HCT116 (cell line): ENCODE measurements around the gene SELPLG. TPM values are rescaled to one million over a fixed set of nuclear protein-coding genes. Genes with fewer than 3 reads are reported as not detected.
"Not testable (repeated sequence)": the region's sequence is repeated elsewhere in the genome, so short reads cannot be mapped to it uniquely, and the experiment has no call there.

Source experiments
- ATAC-seq: fragments of 200-7000 bp; cut with Tn5 transposase; 2 replicates; pipeline ENCODE4 v1.9.1; 2020; ENCODE audit warnings: mild to moderate bottlenecking, moderate library complexity
- BruUV-seq: library from RNA; stranded (reverse); fragments of 400-500 nt; replicated peaks from 2 replicates; lab custom pipeline; 2021; lab: Mats Ljungman, UMichigan
- CTCF ChIA-PET: fragments of 300-600 bp; sonication (Branson Sonifier 250); formaldehyde crosslinking; loops from one replicate; lab custom pipeline; 2021; ENCODE audit warnings: antibody characterized with exemption; lab: Charles Lee
- POLR2A ChIA-PET: fragments of 300-600, 350-600 bp; sonication (Branson Sonifier 250); formaldehyde crosslinking; loops from one replicate; lab custom pipeline; 2021; ENCODE audit warnings: antibody characterized with exemption; lab: Charles Lee
- RAD21 ChIA-PET, 2 experiments: fragments of 300-600 bp; sonication (Branson Sonifier 250); formaldehyde crosslinking; loops; one replicate each; lab custom pipeline; 2023; ENCODE audit warnings: low total read pairs in 2 of 2; ENCODE audit not compliant: uncharacterized antibody in 2 of 2, unreplicated experiment in 2 of 2, low non-redundant PET in 1 of 2; lab: Charles Lee
- DNase-seq: peaks from one replicate; pipeline ENCODE4 v3.0.0-alpha.2; 2010; ENCODE audit warnings: low read depth, low spot score
- H2AFZ ChIP-seq: fragments of 200-600 bp; shearing (Covaris generic), sonication (generic); 2 replicates; pipeline ENCODE4 v1.6.1; 2017; ENCODE audit warnings: low read depth, mixed run types, mixed read lengths, antibody characterized with exemption, low read length; ENCODE audit not compliant: poor library complexity, severe bottlenecking
- H3K27ac ChIP-seq: 2 replicates; pipeline ENCODE4 v1.5.1; 2012; ENCODE audit warnings: low read depth, low read length
- H3K27me3 ChIP-seq: fragments of 200-600 bp; sonication (generic); 2 replicates; pipeline ENCODE4 v1.6.1; 2016; ENCODE audit warnings: mixed run types, low read length, mixed read lengths; ENCODE audit not compliant: insufficient read depth
- H3K36me3 ChIP-seq, 2 experiments: fragments of 200-500 bp in 1 of 2; fragments of 200-600 bp in 1 of 2; sonication (Bioruptor generic) in 1 of 2; sonication (generic) in 1 of 2; 2 replicates each; pipeline versions ENCODE4 v1.5.1 to v1.6.1; 2014 to 2016; ENCODE audit warnings: low read length in 2 of 2, inconsistent platforms in 1 of 2, mixed read lengths in 1 of 2, mixed run types in 1 of 2; ENCODE audit not compliant: insufficient read depth in 2 of 2, control insufficient read depth in 1 of 2
- H3K4me1 ChIP-seq, 2 experiments: fragments of 200-600 bp in 1 of 2; sonication (generic) in 1 of 2; 2 replicates each; pipeline versions ENCODE4 v1.5.1 to v1.6.1; 2012 to 2017; ENCODE audit warnings: low read length in 2 of 2, inconsistent platforms in 1 of 2, mild to moderate bottlenecking in 1 of 2, mixed read lengths in 1 of 2, mixed run types in 1 of 2, moderate library complexity in 1 of 2; ENCODE audit not compliant: insufficient read depth in 2 of 2, control insufficient read depth in 1 of 2
- H3K4me2 ChIP-seq: fragments of 200-600 bp; sonication (generic); 2 replicates; pipeline ENCODE4 v1.6.1; 2017; ENCODE audit warnings: mixed run types, low read length, mixed read lengths
- H3K4me3 ChIP-seq, 2 experiments: fragments of 200-600 bp in 1 of 2; sonication (generic) in 1 of 2; replicated peaks in 1 of 2; 2 replicates each; pipeline ENCODE4 v1.5.1; 2011 to 2016; ENCODE audit warnings: low read length in 2 of 2, control low read depth in 1 of 2, low read depth in 1 of 2, mild to moderate bottlenecking in 1 of 2, mixed read lengths in 1 of 2, mixed run types in 1 of 2
- H3K79me2 ChIP-seq: fragments of 200-600 bp; sonication (generic); 2 replicates; pipeline ENCODE4 v1.6.1; 2017; ENCODE audit warnings: mild to moderate bottlenecking, mixed run types, low read length, moderate library complexity, mixed read lengths; ENCODE audit not compliant: insufficient read depth
- H3K9ac ChIP-seq: fragments of 200-600 bp; sonication (generic); 2 replicates; pipeline ENCODE4 v1.6.1; 2016; ENCODE audit warnings: low read length, mixed read lengths
- H3K9me2 ChIP-seq: fragments of 200-600 bp; sonication (generic), shearing (Covaris generic); 2 replicates; pipeline ENCODE4 v1.6.1; 2017; ENCODE audit warnings: mixed run types, mild to moderate bottlenecking, moderate library complexity; ENCODE audit not compliant: insufficient read depth
- H3K9me3 ChIP-seq, 2 experiments: fragments of 200-500 bp in 1 of 2; fragments of 200-600 bp in 1 of 2; sonication (Bioruptor generic) in 1 of 2; sonication (generic) in 1 of 2; 2 replicates each; pipeline ENCODE4 v1.6.1; 2014 to 2017; ENCODE audit warnings: low read length in 2 of 2, mixed read lengths in 2 of 2, inconsistent platforms in 1 of 2, low read depth in 1 of 2, mild to moderate bottlenecking in 1 of 2, mixed run types in 1 of 2, moderate library complexity in 1 of 2; ENCODE audit not compliant: control insufficient read depth in 1 of 2, insufficient read depth in 1 of 2
- H4K20me1 ChIP-seq: fragments of 200-600 bp; sonication (generic), shearing (Covaris generic); 2 replicates; pipeline ENCODE4 v1.6.1; 2017; ENCODE audit warnings: mixed run types, mild to moderate bottlenecking, moderate library complexity; ENCODE audit not compliant: insufficient read depth
- CBX3 ChIP-seq: IDR thresholded peaks from 2 replicates; pipeline ENCODE4 v1.6.1; 2012; ENCODE audit warnings: low read depth
- CEBPB ChIP-seq: IDR thresholded peaks from 2 replicates; pipeline ENCODE4 v1.6.1; 2012; ENCODE audit warnings: low read depth
- EGR1 ChIP-seq: IDR thresholded peaks from 2 replicates; pipeline ENCODE4 v1.6.1; 2012; ENCODE audit warnings: low read depth
- ELF1 ChIP-seq: IDR thresholded peaks from 2 replicates; pipeline ENCODE4 v1.6.1; 2012; ENCODE audit warnings: low read depth, borderline replicate concordance
- EZH2 ChIP-seq: fragments of 200-600 bp; sonication (generic); IDR thresholded peaks from 2 replicates; pipeline ENCODE4 v1.6.1; 2017; ENCODE audit warnings: antibody characterized with exemption, mixed run types
- FOSL1 ChIP-seq: IDR thresholded peaks from 2 replicates; pipeline ENCODE4 v1.6.1; 2012; ENCODE audit warnings: low read depth
- POLR2A ChIP-seq: IDR thresholded peaks from 2 replicates; pipeline ENCODE4 v1.7.0; 2011; ENCODE audit warnings: borderline replicate concordance; ENCODE audit not compliant: insufficient read depth, insufficient read length; ENCODE audit errors: extremely low read depth
- SP1 ChIP-seq: IDR thresholded peaks from 2 replicates; pipeline ENCODE4 v1.6.1; 2012; ENCODE audit warnings: low read depth
- SRF ChIP-seq: IDR thresholded peaks from 2 replicates; pipeline ENCODE4 v1.6.1; 2012; ENCODE audit warnings: low read depth
- YY1 ChIP-seq: IDR thresholded peaks from 2 replicates; pipeline ENCODE4 v1.6.1; 2011; ENCODE audit warnings: low read length, low read depth, moderate library complexity, mild to moderate bottlenecking; ENCODE audit not compliant: insufficient replicate concordance; ENCODE audit errors: extremely low read depth
- ZBTB33 ChIP-seq: IDR thresholded peaks from 2 replicates; pipeline ENCODE4 v1.6.1; 2011; ENCODE audit warnings: mild to moderate bottlenecking, low read length, moderate library complexity; ENCODE audit not compliant: insufficient replicate concordance; ENCODE audit errors: extremely low read depth
- ZFX ChIP-seq: fragments of 450-650 bp; IDR thresholded peaks from 2 replicates; pipeline ENCODE4 v1.6.1; 2017
- ZNF274 ChIP-seq: fragments of 200-500 bp; sonication (Bioruptor generic); IDR thresholded peaks from 2 replicates; pipeline ENCODE4 v1.6.1; 2014; ENCODE audit warnings: mild to moderate bottlenecking, low read depth, low read length, inconsistent platforms
- intact Hi-C: fragments of 100-400 bp; cut with micrococcal nuclease; formaldehyde crosslinking; loops from 2 replicates; pipeline ENCODE4 v1.10.0; 2022
- total RNA-seq: library from RNA; stranded (reverse); gene quantifications from one replicate; pipeline ENCODE4 v1.2.1, GENCODE V29; 2021; ENCODE audit not compliant: unreplicated experiment

The SELPLG gene
- total RNA-seq, 1 experiment from 2014 or later, result 1.2 TPM

GRCh38 chr12:108663324-108664015, 29.8 kb upstream of the SELPLG start:
- H3K27ac ChIP-seq, result no peak overlapping the region
- no peak overlapping the region for H3K4me2 ChIP-seq
- intact Hi-C loops, result loop anchor here (1.0 to 2.0 kb wide), 3 partner anchors 105 to 429 kb away; partner anchors contain the start of gene ALKBH2
- ChIA-PET POLR2A (no interaction called here), RAD21 (interaction anchor here (0.6 to 1.7 kb wide), 3 partner anchors 67 to 142 kb away, joined by 3 to 7 read pairs (median 3); no protein-coding TSS in a partner anchor), CTCF (interaction anchor here (1.0 to 2.2 kb wide), 8 partner anchors 9 to 287 kb away, joined by 3 to 54 read pairs (median 8); no protein-coding TSS in a partner anchor)
- TF ChIP-seq POLR2A, result no peak
- no peak for TF ChIP-seq ZFX
- TF ChIP-seq SP1, result no peak
- no peak for TF ChIP-seq CBX3
- no peak for TF ChIP-seq EZH2
- no peak for TF ChIP-seq CEBPB
- no peak for TF ChIP-seq ELF1
- no peak for TF ChIP-seq EGR1
- TF ChIP-seq YY1, result no peak
- TF ChIP-seq SRF, result no peak
- TF ChIP-seq ZBTB33, result no peak
- TF ChIP-seq FOSL1, result no peak
- no peak for TF ChIP-seq ZNF274
- no peaks in the 10 kb centered on the region for H3K9me3 ChIP-seq
- BruUV-seq, result no TSS peak
- H3K9me2 ChIP-seq, result no peaks in the 10 kb centered on the region
- H3K4me3 ChIP-seq, result no peak overlapping the region
- H3K36me3 ChIP-seq, result no peaks in the 10 kb centered on the region
- H3K9ac ChIP-seq, result no peak overlapping the region
- H2AFZ ChIP-seq, result no peak overlapping the region
- no peaks in the 10 kb centered on the region for H4K20me1 ChIP-seq
- H3K27me3 ChIP-seq, result no peaks in the 10 kb centered on the region
- DNase-seq, result no peak
- peaks cover 29% of the 10 kb centered on the region for H3K79me2 ChIP-seq
- H3K4me1 ChIP-seq, result peaks cover 8 to 20% of the 10 kb centered on the region in 2 experiments
- no peak for ATAC-seq

GRCh38 chr12:108658115-108658514, 24.4 kb upstream of the SELPLG start:
- H3K9ac ChIP-seq, H3K9me2 ChIP-seq, POLR2A ChIA-PET, H3K4me3 ChIP-seq, DNase-seq, H3K27ac ChIP-seq, H3K4me2 ChIP-seq, H3K9me3 ChIP-seq, ATAC-seq, H3K27me3 ChIP-seq, H3K36me3 ChIP-seq, BruUV-seq, intact Hi-C loops, RAD21 ChIA-PET, CTCF ChIA-PET, H4K20me1 ChIP-seq, H2AFZ ChIP-seq: not testable (repeated sequence)
- Histone ChIP-seq H3K4me1 (peaks cover 10 to 11% of the 10 kb centered on the region in 2 experiments), H3K79me2 (peaks cover 13% of the 10 kb centered on the region)
